GM12865 (cell line): ENCODE measurements around the gene ATN1.

Experiments
- DNase-seq: peaks from one replicate; pipeline ENCODE4 v3.0.0; 2010; ENCODE audit warnings: low read depth
- H3K4me3 ChIP-seq: 2 replicates; pipeline ENCODE4 v1.5.1; 2011; ENCODE audit warnings: mild to moderate bottlenecking, low read depth, low read length, control low read depth
- CTCF ChIP-seq: IDR thresholded peaks from 2 replicates; pipeline ENCODE4 v1.5.1; 2011; ENCODE audit warnings: low read length, control low read depth, low read depth, inconsistent platforms; ENCODE audit not compliant: insufficient read depth; ENCODE audit errors: missing control alignments

Gene ATN1

GRCh38 chr12:6963016-6963731, 35.4 kb downstream of the ATN1 start:
- no peak for TF ChIP-seq CTCF
- DNase-seq = no peak
- no peak overlapping the region for H3K4me3 ChIP-seq

GRCh38 chr12:6963791-6964413, 36.1 kb downstream of the ATN1 start:
- no peak overlapping the region for H3K4me3 ChIP-seq

GRCh38 chr12:6964605-6965025, 36.9 kb downstream of the ATN1 start:
- no peak for DNase-seq
- H3K4me3 ChIP-seq = no peak overlapping the region
- TF ChIP-seq CTCF = no peak

More at GRCh38 chr12:6963791-6964413, 36.1 kb downstream of the ATN1 start:
- no peak for TF ChIP-seq CTCF
- no peak for DNase-seq

GRCh38 chr12:6965026-6965661, 37.4 kb downstream of the ATN1 start:
- peak; percentile 94 for DNase-seq
- TF ChIP-seq CTCF = peak; percentile 92
- H3K4me3 ChIP-seq = no peak overlapping the region

GRCh38 chr12:6965714-6966113, 38.0 kb downstream of the ATN1 start:
- TF ChIP-seq CTCF = no peak
- no peak overlapping the region for H3K4me3 ChIP-seq
- peak; percentile 1 for DNase-seq

GRCh38 chr12:6966351-6966750, 38.6 kb downstream of the ATN1 start:
- no peak overlapping the region for H3K4me3 ChIP-seq
- DNase-seq = peak; percentile 4
- no peak for TF ChIP-seq CTCF

- no peak overlapping the region for H3K4me3 ChIP-seq
- no peak for TF ChIP-seq CTCF
- no peak for DNase-seq
Observed at GRCh38 chr12:6967651-6968100, 39.9 kb downstream of the ATN1 start.
